ENCODE measurements around the gene ALDH16A1.
"Not testable (repeated sequence)": the region's sequence is repeated elsewhere in the genome, so short reads cannot be mapped to it uniquely, and the experiment has no call there.

Gene ALDH16A1

GRCh38 chr19:49465371-49465770, 12.3 kb downstream of the ALDH16A1 start:
- DNase-seq, result no peak

DNA sequence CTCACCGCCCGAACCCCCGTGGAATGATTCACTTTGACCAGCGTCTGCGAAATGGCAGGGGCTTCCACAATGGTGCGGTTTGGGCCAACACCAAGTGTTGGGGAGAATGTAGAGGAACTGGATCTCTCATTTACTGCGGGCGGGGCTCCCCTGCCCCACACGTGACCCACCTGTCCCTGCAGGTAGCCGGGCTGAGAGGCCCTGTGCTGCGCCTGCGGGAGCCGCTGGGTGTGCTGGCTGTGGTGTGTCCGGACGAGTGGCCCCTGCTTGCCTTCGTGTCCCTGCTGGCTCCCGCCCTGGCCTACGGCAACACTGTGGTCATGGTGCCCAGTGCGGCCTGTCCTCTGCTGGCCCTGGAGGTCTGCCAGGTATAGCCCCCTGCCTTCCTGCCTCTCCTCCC, 15.2 kb downstream of the ALDH16A1 start:
- DNase-seq, result no peak

DNA sequence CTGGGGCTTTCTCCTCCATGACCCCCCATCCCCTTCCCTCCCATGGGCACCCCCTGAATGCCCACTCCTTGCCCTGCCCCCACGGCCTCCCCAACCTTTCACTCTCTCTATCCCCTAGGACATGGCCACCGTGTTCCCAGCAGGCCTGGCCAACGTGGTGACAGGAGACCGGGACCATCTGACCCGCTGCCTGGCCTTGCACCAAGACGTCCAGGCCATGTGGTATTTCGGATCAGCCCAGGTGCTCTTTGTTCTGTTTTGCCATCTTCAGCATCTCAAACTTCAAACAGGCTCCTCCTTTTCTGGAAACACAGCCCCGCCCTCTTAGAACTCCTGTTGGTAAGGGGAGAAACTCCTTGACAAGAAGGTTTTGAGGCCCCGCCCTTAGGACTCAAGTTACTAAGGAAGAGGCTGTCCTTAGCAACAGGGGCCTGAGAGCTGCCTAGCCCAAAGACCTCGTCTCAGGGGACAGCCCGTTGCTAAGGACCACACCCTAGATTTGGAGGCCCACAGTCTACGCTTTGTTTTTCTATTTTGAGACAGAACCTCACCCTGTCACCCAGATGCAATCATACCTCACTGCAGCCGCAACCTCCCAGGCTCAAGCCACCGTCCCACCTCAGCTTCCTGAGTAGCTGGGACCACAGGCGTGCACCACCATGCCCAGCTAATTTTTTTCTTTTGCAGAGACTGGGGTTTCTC, 15.9 kb downstream of the ALDH16A1 start:
- DNase-seq, result peak; percentile 81 to 88

DNA sequence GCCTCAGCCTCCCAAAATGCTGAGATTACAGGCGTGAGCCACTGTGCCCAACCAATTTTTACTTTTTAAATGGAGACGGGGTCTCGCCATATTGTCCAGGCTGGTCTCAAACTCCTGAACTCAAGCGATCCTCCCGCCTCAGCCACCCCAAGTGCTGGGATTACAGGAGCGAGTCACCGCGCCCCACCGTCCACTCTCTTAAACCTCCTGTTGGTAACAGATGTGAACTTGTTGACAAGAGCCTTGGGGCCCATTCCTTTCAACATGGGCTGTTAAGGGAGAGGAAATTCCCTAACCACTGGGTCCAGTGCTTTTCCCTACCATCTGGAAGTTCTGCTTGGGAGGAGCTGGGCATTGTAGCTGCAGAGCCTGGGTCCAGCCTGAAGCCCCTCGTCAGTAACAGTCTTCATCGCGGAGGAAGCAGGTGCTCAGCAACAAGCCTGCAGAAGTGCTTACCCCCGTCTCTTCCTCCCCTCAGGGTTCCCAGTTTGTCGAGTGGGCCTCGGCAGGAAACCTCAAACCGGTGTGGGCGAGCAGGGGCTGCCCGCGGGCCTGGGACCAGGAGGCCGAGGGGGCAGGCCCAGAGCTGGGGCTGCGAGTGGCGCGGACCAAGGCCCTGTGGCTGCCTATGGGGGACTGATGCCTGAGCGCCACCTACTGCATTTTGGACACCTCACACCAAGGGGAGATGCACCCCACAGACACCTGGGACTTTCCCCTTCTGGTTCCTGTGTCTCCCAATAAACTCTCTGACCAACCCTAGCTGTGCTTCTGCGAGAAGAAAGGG, 17.0 kb downstream of the ALDH16A1 start:
- DNase-seq, result peak; percentile 80 to 87

DNA sequence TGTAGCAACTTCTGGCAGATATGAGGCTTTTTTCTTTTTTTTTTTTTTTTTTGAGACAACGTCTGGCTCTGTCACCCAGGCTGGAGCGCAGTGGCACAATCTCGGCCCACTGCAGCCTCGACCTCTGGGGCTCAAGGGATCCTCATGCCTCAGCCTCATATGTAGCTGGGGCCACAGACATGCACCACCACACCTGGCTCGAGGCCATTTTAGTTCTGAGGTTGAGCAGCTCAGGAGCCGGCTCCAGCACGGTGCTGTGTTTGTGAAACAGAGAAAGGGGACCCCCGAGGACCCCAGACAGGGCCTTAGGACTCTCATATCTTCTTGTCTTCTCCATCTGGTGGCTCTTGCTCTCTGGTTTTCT, 17.6 kb downstream of the ALDH16A1 start:
- no peak for DNase-seq

DNA sequence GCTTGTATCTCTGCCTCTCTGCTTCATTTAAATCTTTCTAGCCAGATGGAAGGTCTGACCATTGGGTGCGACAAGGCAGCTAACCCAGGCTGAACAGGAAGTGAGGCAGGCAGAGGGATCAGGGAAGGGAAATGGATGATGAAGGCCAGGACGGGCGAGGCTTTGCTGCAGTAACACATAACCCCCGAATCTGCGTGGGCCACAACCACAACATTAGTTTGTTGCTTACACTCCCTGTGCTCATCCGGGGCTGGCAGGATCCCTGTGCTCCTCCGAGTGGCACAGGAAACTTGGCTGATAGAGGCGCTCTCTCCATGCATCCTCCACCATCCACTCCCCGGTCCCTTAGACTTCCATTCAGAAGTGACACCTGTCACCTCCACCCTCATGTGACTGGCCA, 19.9 kb downstream of the ALDH16A1 start:
- DNase-seq, result peak; percentile 34 to 41

GRCh38 chr19:49473501-49473867, 20.5 kb downstream of the ALDH16A1 start:
- DNase-seq, result not testable (repeated sequence)

GRCh38 chr19:49473868-49474541, 21.0 kb downstream of the ALDH16A1 start, which contains the start of gene FLT3LG:
FLT3LG (plus strand) TSS chr19:49474215; CDS start chr19:49474640, 425 bp downstream.
- DNase-seq, result peak; percentile 89 to 90

DNA sequence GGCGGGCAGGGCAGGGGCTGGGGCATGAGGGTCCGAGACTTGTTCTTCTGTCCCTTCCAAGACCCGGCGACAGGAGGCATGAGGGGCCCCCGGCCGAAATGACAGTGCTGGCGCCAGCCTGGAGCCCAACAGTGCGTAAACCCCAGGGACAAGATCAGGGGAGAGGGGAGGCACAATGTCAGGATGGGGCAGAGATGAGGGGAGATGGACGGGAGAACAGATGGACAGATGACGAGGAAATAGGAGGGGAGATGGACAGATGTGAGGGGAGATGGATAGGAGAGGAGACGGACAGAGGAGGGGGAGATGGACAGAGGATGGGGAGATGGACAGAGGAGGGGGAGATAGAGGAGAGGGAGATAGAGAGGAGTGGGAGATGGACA, 21.5 kb downstream of the ALDH16A1 start:
- no peak for DNase-seq

DNA sequence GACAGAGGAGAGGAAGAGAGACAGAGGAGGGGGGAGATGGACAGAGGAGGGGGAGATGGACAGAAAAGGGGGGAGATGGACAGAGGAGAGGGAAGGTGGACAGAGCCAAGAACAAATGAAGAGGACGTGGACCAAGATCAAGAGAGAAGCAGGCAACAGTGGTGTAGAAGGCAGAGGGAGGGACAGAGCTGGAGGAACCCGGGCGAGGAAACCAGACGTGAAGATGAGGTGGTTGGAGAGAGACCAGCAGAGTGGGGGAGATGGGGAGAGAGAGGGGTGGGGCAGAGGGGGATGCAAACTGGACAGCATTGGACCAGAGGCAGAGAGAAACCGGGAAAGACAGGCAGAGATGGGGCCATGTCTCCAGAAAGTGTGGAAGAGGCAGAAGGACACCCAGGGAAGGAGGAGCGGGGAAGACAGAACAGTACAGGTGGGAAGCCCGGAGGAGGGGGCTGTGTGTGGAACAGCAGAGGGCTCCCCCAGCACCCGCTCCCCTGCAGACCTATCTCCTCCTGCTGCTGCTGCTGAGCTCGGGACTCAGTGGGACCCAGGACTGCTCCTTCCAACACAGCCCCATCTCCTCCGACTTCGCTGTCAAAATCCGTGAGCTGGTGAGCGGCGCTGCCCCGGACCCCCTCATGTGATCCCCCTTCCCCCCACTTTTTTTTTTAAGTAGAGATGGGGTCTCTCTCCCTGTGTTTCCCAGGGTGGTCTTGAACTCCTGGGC, 22.3 kb downstream of the ALDH16A1 start:
- peak; percentile 31 to 40 for DNase-seq

GRCh38 chr19:49475995-49476880, 23.2 kb downstream of the ALDH16A1 start:
- DNase-seq, result peak; percentile 87 to 90

- no peak for DNase-seq
These were observed 27.1 kb downstream of the ALDH16A1 start for GRCh38 chr19:49479975-49480628.

DNA sequence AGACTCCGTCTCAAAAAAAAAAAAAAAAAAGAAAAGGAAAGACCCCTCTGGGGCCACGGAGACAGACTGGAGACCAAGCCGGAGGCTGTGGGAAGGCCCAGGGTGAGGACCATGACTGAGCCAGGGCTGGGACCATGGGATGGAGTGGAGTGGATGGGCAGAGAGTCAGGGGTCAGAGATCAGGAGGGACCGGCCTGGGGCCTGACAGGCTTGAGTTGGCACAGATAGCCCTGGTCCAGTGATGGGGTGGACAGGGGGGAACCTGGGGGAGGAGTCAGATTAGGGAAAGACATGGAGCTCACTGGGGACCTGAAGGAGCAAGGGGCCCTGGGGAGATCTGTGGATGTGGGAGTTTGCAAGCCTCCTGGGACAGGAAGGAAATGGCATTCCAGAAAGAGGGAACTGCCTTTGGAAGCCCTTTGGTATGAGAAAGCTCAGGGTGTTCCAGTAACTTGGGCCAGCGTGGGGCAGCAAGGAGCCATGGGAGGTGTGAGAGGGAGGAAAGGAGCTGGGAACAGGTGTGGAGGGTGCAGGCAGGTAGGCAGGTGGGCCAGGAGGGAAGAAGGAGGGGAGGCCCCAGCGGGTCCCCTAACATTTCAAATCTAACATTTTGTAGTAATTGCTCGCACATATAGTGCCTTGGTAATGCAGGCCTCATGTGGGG, 28.1 kb downstream of the ALDH16A1 start:
- DNase-seq, result no peak

- DNase-seq, result no peak
These were observed 33.2 kb downstream of the ALDH16A1 start for GRCh38 chr19:49486232-49486631.

DNA sequence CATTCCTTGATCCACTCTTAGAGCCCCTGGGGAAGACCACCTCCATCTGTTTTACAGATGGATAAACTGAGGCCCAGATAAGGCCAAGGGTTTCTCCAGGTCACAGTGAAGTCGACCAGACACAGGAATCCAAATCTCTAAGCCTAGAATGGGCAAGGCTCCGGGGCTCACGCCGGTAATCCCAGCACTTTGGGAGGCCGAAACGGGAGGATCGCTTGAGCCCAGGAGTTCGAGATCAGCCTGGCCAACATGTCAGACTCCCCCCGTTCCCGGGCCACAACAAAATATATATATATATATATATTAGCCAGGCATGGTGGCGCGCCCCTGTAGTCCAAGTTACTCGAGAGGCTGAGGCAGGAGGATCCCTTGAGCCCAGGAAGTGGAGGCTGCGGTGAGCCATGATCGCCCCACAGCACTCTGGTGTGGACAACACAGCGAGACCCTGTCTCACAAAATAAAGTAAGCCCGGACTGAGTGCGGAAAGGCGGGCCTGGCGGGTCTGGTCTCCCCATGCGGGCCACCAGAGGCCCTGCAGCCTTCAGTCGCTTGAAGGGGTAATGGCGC, 33.8 kb downstream of the ALDH16A1 start:
- DNase-seq, result no peak

DNA sequence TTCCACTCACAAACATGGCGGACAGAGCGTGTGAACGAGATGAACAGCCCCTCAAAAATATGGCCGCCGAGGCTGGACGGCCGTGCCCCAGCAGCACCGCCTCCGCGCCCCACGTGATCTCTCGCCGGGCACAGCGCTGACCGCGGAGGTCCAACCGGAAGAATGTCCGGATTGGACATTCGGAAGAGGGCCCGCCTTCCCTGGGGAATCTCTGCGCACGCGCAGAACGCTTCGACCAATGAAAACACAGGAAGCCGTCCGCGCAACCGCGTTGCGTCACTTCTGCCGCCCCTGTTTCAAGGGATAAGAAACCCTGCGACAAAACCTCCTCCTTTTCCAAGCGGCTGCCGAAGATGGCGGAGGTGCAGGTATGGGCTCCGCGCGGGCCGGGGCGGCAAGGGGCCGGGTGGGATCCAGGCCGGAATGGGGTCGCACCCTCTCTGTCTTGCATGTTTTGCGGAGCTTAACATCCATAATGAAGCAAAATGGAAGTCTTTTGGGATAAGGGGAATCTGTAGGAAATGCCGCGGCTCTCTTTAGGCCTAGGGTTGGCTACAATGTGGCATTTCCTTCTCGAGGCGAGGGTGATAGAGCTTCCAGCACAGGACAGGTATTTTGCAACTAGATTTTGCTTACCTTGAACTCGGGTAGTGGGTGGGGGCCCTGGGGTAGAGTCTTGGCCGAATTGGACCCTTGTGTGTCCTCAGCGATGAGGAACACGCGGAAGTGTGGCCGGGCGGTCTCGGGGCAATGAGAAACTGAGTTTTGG, 34.4 kb downstream of the ALDH16A1 start, which contains the start of gene RPL13A:
TSS of gene RPL13A (plus strand) at position 332 of the 769 bp plus-strand sequence. CDS start at position 354, 22 bp downstream.
- peak; percentile 100 for DNase-seq

GRCh38 chr19:49488046-49488862, 35.2 kb downstream of the ALDH16A1 start:
- no peak for DNase-seq

DNA sequence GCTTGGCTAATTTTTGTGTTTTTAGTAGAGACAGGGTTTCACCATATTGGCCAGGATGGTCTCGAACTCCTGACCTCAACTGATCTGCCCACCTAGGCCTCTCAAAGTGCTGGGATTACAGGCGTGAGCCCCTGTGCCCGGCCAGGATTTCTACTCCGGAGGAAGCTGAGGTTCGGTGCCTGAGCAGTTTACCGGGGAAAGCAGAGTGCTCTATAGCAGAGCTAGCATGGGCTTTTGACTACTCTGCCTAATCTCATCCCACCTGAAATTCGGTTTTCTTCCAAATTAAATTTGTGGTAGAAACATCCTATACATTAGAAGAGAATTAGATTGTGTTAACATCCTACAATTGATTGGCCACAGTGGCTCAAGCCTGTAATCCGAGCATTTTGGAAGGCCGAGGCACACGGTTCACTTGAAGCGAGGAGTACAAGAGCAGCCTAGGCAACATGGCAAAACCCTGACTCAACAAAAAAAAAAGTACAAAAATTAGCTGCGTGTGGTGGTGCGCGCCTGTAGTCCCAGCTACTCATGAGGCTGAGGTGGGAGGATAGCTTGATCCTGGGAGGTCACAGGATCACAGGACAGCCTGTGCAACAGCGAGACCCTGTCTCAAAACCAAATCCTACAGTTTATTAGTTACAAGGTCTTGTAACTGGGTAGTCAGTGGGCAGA, 36.0 kb downstream of the ALDH16A1 start:
- peak in 1 of 2 experiments; percentile 43 for DNase-seq

All from activated CD4-positive, alpha-beta T cell treated with anti-CD3 and anti-CD28 coated beads, Interleukin-2, amount 50 U/mL, for 48 hours (primary cell).